ENCODE data around the gene GLT8D2.
"Not testable (repeated sequence)": the region's sequence is repeated elsewhere in the genome, so short reads cannot be mapped to it uniquely, and the experiment has no call there.

GLT8D2 gene

DNA sequence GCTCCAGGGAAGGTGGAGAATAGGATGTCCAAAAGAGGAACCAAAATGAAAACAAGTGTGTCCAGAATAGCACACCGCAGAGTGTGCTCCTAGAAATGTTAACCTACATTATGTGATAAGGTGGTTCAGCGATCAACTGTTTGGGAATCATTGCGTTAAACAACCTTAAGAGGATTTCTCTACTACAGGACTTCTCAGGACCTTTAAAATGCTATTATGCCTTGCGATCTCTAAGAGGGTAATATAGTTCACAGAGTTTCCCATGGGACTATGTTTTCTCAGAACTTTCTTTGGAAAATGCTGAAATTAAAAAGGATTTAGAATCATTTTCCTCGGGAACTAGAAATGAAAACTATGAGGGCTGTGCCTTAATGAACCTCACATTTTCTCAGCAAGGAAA, 1.8 kb downstream of the GLT8D2 start:
- in situ Hi-C loops (cut with MboI; ENCODE audit: low pct_unique_long_range_greater_than_20kb, low sequenced_read_pairs, unreplicated experiment) = no loop called here
- no peak for TF ChIP-seq CTCF (IDR thresholded peaks at IDR 0.05; ENCODE audit: extremely low read depth, insufficient read depth, missing control alignments)
- DNase-seq (ENCODE audit: low spot score) = no peak

GRCh38 chr12:104046306-104046705, 3.7 kb downstream of the GLT8D2 start:
- DNase-seq (ENCODE audit: low spot score) = no peak
- TF ChIP-seq CTCF (IDR thresholded peaks at IDR 0.05; ENCODE audit: extremely low read depth, insufficient read depth, missing control alignments) = no peak
- in situ Hi-C loops (cut with MboI; ENCODE audit: low pct_unique_long_range_greater_than_20kb, low sequenced_read_pairs, unreplicated experiment) = no loop called here

GRCh38 chr12:104044158-104044557, 5.8 kb downstream of the GLT8D2 start:
- in situ Hi-C loops (cut with MboI; ENCODE audit: low pct_unique_long_range_greater_than_20kb, low sequenced_read_pairs, unreplicated experiment) = no loop called here
- TF ChIP-seq CTCF (IDR thresholded peaks at IDR 0.05; ENCODE audit: extremely low read depth, insufficient read depth, missing control alignments) = no peak

GRCh38 chr12:104042580-104042979, 7.4 kb downstream of the GLT8D2 start:
- in situ Hi-C loops (cut with MboI; ENCODE audit: low pct_unique_long_range_greater_than_20kb, low sequenced_read_pairs, unreplicated experiment) = no loop called here
- no peak for TF ChIP-seq CTCF (IDR thresholded peaks at IDR 0.05; ENCODE audit: extremely low read depth, insufficient read depth, missing control alignments)
- no peak for DNase-seq (ENCODE audit: low spot score)

More at GRCh38 chr12:104044158-104044557, 5.8 kb downstream of the GLT8D2 start:
- no peak for DNase-seq (ENCODE audit: low spot score)

DNA sequence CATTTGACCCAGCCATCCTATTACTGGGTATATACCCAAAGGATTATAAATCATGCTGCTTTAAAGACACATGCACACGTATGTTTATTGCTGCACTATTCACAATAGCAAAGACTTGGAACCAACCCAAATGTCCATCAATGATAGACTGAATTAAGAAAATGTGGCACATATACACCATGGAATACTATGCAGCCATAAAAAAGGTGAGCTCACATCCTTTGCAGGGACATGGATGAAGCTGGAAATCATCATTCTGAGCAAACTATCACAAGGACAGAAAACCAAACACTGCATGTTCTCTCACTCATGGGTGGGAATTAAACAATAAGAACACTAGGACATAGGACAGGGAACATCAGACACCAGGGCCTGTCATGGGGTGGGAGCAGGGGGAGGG, 10.2 kb downstream of the GLT8D2 start:
- in situ Hi-C loops (cut with MboI; ENCODE audit: low pct_unique_long_range_greater_than_20kb, low sequenced_read_pairs, unreplicated experiment); DNase-seq (ENCODE audit: low spot score): not testable (repeated sequence)

GRCh38 chr12:104036143-104036542, 13.8 kb downstream of the GLT8D2 start:
- DNase-seq (ENCODE audit: low spot score); in situ Hi-C loops (cut with MboI; ENCODE audit: low pct_unique_long_range_greater_than_20kb, low sequenced_read_pairs, unreplicated experiment): not testable (repeated sequence)

GRCh38 chr12:104030596-104030995, 19.4 kb downstream of the GLT8D2 start:
- DNase-seq (ENCODE audit: low spot score); in situ Hi-C loops (cut with MboI; ENCODE audit: low pct_unique_long_range_greater_than_20kb, low sequenced_read_pairs, unreplicated experiment): not testable (repeated sequence)

DNA sequence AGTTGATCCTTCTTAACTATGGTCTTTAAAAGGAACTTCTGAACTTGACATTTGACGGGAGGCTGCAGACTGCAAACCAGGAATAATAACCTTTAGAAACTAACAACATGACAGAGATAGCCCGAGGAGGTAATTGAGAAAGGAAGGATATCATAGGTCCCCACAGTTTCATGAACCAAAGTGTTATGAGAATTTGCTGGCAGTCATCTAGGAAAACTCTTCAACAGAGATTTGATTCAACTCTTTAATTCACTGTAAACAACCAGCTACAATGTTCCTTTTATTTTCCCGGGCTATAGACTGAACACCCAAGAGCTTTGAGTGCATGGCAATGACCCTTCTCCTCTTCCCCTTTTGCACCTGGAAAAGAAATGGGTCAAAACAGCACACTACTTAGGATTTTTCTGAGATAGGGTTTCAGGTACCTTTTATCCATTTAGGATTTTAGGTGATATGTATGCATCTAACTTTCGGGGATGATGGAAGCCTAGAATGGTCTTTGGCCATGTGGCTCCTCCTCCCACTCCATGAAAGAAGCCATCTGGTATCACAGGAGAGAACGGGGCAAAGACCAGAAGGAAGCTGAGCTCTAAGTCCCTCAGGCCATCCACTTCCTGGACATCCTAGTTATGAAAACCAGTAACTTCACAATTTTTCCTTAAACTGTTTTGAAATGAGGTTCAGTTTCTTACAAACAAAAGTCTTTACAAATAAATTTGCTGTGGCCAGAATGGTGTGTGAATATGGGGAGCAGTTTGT, 23.0 kb downstream of the GLT8D2 start:
- no peak for TF ChIP-seq CTCF (IDR thresholded peaks at IDR 0.05; ENCODE audit: extremely low read depth, insufficient read depth, missing control alignments)
- DNase-seq (ENCODE audit: low spot score) = no peak
- in situ Hi-C loops (cut with MboI; ENCODE audit: low pct_unique_long_range_greater_than_20kb, low sequenced_read_pairs, unreplicated experiment) = no loop called here

Measured in GM13977 (cell line).